Measurements from ENCODE around the gene IQSEC3. TPM values are rescaled to one million over a fixed set of nuclear protein-coding genes. Genes with fewer than 3 reads are reported as not detected.

Gene IQSEC3
- total RNA-seq, 1 donor from 2014 or later: 2.5 TPM

DNA sequence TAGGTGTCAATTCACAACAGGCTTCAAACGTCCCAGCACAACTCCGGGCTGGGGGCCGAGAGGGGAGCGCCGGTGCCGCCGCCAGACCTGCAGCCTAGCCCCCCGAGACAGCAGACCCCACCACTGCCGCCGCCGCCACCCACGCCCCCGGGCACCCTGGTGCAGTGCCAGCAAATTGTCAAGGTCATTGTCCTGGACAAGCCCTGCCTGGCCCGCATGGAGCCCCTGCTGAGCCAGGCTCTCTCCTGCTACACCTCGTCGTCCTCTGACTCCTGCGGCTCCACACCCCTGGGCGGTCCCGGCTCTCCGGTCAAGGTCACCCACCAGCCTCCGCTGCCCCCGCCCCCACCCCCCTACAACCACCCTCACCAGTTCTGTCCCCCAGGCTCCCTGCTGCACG lies 108.0 kb downstream of the IQSEC3 start:
- TF ChIP-seq, protein P1, sequence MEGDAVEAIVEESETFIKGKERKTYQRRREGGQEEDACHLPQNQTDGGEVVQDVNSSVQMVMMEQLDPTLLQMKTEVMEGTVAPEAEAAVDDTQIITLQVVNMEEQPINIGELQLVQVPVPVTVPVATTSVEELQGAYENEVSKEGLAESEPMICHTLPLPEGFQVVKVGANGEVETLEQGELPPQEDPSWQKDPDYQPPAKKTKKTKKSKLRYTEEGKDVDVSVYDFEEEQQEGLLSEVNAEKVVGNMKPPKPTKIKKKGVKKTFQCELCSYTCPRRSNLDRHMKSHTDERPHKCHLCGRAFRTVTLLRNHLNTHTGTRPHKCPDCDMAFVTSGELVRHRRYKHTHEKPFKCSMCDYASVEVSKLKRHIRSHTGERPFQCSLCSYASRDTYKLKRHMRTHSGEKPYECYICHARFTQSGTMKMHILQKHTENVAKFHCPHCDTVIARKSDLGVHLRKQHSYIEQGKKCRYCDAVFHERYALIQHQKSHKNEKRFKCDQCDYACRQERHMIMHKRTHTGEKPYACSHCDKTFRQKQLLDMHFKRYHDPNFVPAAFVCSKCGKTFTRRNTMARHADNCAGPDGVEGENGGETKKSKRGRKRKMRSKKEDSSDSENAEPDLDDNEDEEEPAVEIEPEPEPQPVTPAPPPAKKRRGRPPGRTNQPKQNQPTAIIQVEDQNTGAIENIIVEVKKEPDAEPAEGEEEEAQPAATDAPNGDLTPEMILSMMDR (IDR thresholded peaks at IDR 0.05; ENCODE audit: unreplicated experiment): no peak
- H3K4me3 Mint-ChIP-seq (ENCODE audit: low read depth): no peak overlapping the region
- no peaks in the 10 kb centered on the region for H3K9me3 Mint-ChIP-seq (ENCODE audit: low read depth)
- DNase-seq (ENCODE audit: low spot score, unreplicated experiment): no peak
- H3K36me3 Mint-ChIP-seq (ENCODE audit: insufficient read depth): no peaks in the 10 kb centered on the region
- H3K27me3 Mint-ChIP-seq: peaks cover 56% of the 10 kb centered on the region
- peaks cover 3% of the 10 kb centered on the region for H3K4me1 Mint-ChIP-seq (ENCODE audit: low read depth)
- H3K27ac Mint-ChIP-seq: no peak overlapping the region

DNA sequence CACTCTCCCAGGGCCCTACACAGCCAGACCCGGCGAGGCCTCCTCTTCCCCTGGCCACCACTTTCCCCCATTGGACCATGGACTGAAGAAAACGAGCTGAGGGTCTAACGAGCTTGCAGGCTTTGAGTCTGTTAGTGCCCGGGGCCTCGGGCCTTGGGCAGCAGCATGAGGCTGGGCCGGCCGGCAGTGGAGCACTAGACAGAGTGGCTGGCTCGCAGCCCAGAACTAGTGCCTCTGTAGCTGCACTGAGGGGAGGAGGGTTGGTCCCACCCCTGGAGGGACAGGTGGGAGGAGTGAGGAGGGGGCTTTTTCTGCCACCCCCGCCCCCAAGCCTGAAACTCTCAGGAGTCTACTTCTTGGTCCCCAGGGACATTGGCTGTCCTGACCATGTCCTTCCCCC lies 108.7 kb downstream of the IQSEC3 start:
- H3K4me1 Mint-ChIP-seq (ENCODE audit: low read depth): peaks cover 3% of the 10 kb centered on the region
- H3K4me3 Mint-ChIP-seq (ENCODE audit: low read depth): no peak overlapping the region
- TF ChIP-seq, protein P1 (IDR thresholded peaks at IDR 0.05; ENCODE audit: unreplicated experiment): no peak
- H3K36me3 Mint-ChIP-seq (ENCODE audit: insufficient read depth): no peaks in the 10 kb centered on the region
- no peaks in the 10 kb centered on the region for H3K9me3 Mint-ChIP-seq (ENCODE audit: low read depth)
- peaks cover 54% of the 10 kb centered on the region for H3K27me3 Mint-ChIP-seq
- no peak for DNase-seq (ENCODE audit: low spot score, unreplicated experiment)
- H3K27ac Mint-ChIP-seq: no peak overlapping the region

DNA sequence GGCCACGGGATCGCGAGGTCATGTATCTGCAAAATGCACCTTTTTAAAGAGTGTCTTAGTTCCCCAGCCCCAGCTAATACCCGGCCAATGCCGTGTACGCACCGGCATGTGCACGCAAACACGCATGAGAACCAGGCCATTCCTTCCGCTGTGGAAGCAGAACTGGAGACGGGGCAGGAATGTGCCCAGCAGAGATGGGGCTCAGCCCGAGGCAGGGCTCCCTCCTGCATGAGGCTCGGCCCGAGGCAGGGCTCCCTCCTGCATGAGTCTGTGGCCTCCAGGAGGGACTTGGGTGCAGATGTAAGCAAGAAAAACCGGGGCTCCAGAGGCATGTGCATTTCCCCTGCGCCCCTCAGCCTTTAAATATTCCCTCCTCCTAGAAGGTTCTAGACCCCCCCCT lies 109.2 kb downstream of the IQSEC3 start:
- TF ChIP-seq, protein P1 (IDR thresholded peaks at IDR 0.05; ENCODE audit: unreplicated experiment): no peak
- DNase-seq (ENCODE audit: low spot score, unreplicated experiment): no peak

DNA sequence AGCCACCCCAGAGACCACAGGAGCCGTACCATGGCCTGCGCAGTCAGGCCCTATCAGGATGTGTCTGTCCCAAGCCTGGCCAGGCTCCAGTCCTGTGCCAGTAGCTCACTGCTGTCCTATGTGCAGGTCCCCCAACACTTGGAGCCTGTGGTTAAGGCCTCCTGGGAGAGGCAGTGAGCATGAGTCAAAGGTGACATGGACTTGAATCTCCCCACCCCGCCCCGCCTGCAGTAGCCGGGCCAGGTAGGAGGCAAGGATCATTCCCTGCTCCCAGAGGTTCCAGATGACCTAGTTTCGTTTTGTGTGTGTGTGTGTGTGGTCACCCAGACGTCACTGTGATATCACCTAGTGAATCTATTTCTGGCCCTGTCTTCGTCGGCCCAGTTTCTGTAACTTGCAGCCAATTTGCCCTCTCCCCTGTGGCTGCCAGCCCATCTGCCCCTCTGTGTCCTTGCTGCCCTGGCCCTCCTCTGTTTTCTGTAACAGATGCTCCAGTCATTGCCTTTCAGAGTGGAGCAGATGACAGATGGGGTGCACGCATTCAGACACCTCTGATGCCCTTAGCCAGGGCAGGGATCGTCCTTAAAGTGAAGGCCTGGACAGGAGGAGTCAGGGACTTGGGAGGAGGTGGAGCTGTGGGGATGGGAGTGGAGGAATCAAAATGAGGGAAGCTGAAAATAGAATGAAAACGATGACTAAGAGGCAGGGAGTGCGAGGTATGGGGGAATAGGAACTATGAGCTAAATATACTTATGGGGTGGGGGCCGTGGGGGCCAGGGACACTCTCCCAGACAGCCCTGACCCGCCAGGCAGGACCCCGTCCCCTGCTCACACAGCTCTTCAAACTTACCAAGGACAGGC lies 110.0 kb downstream of the IQSEC3 start:
- Mint-ChIP-seq H3K4me3 (ENCODE audit: low read depth) (no peak overlapping the region), H3K36me3 (ENCODE audit: insufficient read depth) (no peaks in the 10 kb centered on the region), H3K27ac (peak overlapping the region; percentile 82), H3K4me1 (ENCODE audit: low read depth) (peaks cover 5% of the 10 kb centered on the region), H3K9me3 (ENCODE audit: low read depth) (no peaks in the 10 kb centered on the region), H3K27me3 (peaks cover 45% of the 10 kb centered on the region)
- no peak for DNase-seq (ENCODE audit: low spot score, unreplicated experiment)
- TF ChIP-seq, protein P1 (IDR thresholded peaks at IDR 0.05; ENCODE audit: unreplicated experiment): no peak

More for the DNA sequence above, 109.2 kb downstream of the IQSEC3 start:
- H3K4me3 Mint-ChIP-seq (ENCODE audit: low read depth): no peak overlapping the region
- H3K36me3 Mint-ChIP-seq (ENCODE audit: insufficient read depth): no peaks in the 10 kb centered on the region
- H3K4me1 Mint-ChIP-seq (ENCODE audit: low read depth): peaks cover 3% of the 10 kb centered on the region
- no peak overlapping the region for H3K27ac Mint-ChIP-seq
- no peaks in the 10 kb centered on the region for H3K9me3 Mint-ChIP-seq (ENCODE audit: low read depth)
- peaks cover 53% of the 10 kb centered on the region for H3K27me3 Mint-ChIP-seq

DNA sequence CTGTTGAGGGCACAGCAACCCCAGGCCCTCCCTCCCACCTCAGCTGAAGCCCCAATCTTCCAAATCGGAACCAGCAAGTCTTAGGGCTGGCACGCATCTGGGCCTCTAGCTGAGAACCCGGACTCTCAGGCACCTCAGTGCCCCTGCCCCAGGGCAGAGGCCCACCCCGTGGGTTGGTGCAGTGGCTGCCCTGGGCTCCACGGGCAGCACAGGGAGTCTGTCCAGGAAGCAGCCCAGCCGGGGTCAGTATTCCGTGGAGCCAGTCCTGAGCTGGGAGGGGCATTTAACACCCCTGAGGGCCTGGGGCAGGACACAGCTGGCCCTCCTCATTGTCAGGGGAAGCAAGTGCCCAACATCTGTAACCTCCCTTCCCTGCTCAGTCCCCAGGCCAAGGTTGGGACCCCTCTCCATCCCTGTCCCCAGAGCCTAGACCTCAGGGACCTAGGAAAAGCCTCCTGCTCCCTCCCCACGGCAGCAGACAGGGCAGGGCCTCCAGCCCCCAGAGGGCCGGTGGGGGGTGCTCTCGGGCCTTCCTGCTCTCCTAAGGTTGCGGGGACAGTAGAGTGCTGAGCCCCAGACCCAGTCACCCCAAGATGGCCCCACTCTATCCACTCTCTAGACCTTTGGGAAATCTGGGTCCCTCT lies 110.9 kb downstream of the IQSEC3 start:
- Mint-ChIP-seq H3K27ac (no peak overlapping the region), H3K4me1 (ENCODE audit: low read depth) (peaks cover 9% of the 10 kb centered on the region), H3K4me3 (ENCODE audit: low read depth) (no peak overlapping the region), H3K36me3 (ENCODE audit: insufficient read depth) (no peaks in the 10 kb centered on the region), H3K27me3 (peaks cover 45% of the 10 kb centered on the region), H3K9me3 (ENCODE audit: low read depth) (no peaks in the 10 kb centered on the region)
- TF ChIP-seq, protein P1 (IDR thresholded peaks at IDR 0.05; ENCODE audit: unreplicated experiment): no peak
- no peak for DNase-seq (ENCODE audit: low spot score, unreplicated experiment)
